OCI-LY7 (cell line): ENCODE results near the gene ASPDH.

Experiments used
- CTCF ChIP-seq: fragments of 200-600 bp; sonication (generic); conservative IDR thresholded peaks from 2 replicates; pipeline ENCODE4 v1.5.1; 2014; ENCODE audit warnings: mild to moderate bottlenecking, antibody characterized with exemption, low read length, moderate library complexity, mixed read lengths
- EZH2phosphoT487 ChIP-seq: fragments of 200-600 bp; sonication (generic); IDR thresholded peaks from 2 replicates; pipeline ENCODE4 v1.6.1; 2018; ENCODE audit warnings: low read depth, borderline replicate concordance, mild to moderate bottlenecking, mixed run types, antibody characterized with exemption, low read length, moderate library complexity, mixed read lengths

- TF ChIP-seq CTCF (no peak), EZH2phosphoT487 (no peak)
These were observed 42.0 kb upstream of the ASPDH start for GRCh38 chr19:50555450-50556281.
